Measurements from ENCODE around the gene NUDT3. TPM values are rescaled to one million over a fixed set of nuclear protein-coding genes. Genes with fewer than 3 reads are reported as not detected.
"Not testable (repeated sequence)": the region's sequence is repeated elsewhere in the genome, so short reads cannot be mapped to it uniquely, and the experiment has no call there.

The NUDT3 gene
- total RNA-seq, 2 donors from 2014 or later: 22.8 to 24.7 TPM

- Histone ChIP-seq H3K36me3 (ENCODE audit: control insufficient read depth, insufficient read depth, low read length) (no peaks in the 10 kb centered on the region), H3K27ac (ENCODE audit: low read depth, low read length) (no peak overlapping the region), H3K9me3 (ENCODE audit: control insufficient read depth, low read length) (peaks cover 20% of the 10 kb centered on the region), H3K4me3 (ENCODE audit: low read length) (no peak overlapping the region), H3K27me3 (ENCODE audit: control insufficient read depth, insufficient read depth, low read length, poor library complexity, severe bottlenecking) (no peaks in the 10 kb centered on the region), H3K4me1 (ENCODE audit: control insufficient read depth, insufficient read depth, low read length) (no peaks in the 10 kb centered on the region), H3K9ac (ENCODE audit: extremely low read depth, low read length, poor library complexity, severe bottlenecking) (no peak overlapping the region)
- Mint-ChIP-seq H3K36me3 (ENCODE audit: low read depth) (peaks cover 2% of the 10 kb centered on the region), H3K4me1 (no peaks in the 10 kb centered on the region), H3K4me3 (no peak overlapping the region), H3K9me3 (peaks cover 23% of the 10 kb centered on the region), H3K27ac (no peak overlapping the region), H3K27me3 (ENCODE audit: insufficient read depth) (peaks cover 9% of the 10 kb centered on the region)
- 88 to 100% methylated on average over 1 to 2 of the region's 2 CpGs for WGBS, 2 experiments (ENCODE audit: insufficient coverage in 1 of 2, insufficient read length in 1 of 2)
- no peak for DNase-seq
- no peak for TF ChIP-seq CTCF (conservative IDR thresholded peaks at IDR 0.05)
Measured at GRCh38 chr6:34267746-34268145, 124.7 kb downstream of the NUDT3 start.

- not testable (repeated sequence) for H3K4me1 ChIP-seq (ENCODE audit: control insufficient read depth, insufficient read depth, low read length); H3K27ac ChIP-seq (ENCODE audit: low read depth, low read length); H3K27ac Mint-ChIP-seq; H3K9ac ChIP-seq (ENCODE audit: extremely low read depth, low read length, poor library complexity, severe bottlenecking); H3K4me3 Mint-ChIP-seq; H3K27me3 Mint-ChIP-seq (ENCODE audit: insufficient read depth); H3K27me3 ChIP-seq (ENCODE audit: control insufficient read depth, insufficient read depth, low read length, poor library complexity, severe bottlenecking); H3K4me3 ChIP-seq (ENCODE audit: low read length); H3K4me1 Mint-ChIP-seq; H3K36me3 Mint-ChIP-seq (ENCODE audit: low read depth); H3K36me3 ChIP-seq (ENCODE audit: control insufficient read depth, insufficient read depth, low read length); DNase-seq
- WGBS, 2 experiments (ENCODE audit: insufficient coverage in 1 of 2, insufficient read length in 1 of 2): 96% methylated on average over 11 to 23 of the region's 23 CpGs
- peaks cover 38% of the 10 kb centered on the region for H3K9me3 Mint-ChIP-seq
- H3K9me3 ChIP-seq (ENCODE audit: control insufficient read depth, low read length): peaks cover 22% of the 10 kb centered on the region
- peak; percentile 8 for TF ChIP-seq CTCF (conservative IDR thresholded peaks at IDR 0.05)
Measured at GRCh38 chr6:34263484-34263883, 129.0 kb downstream of the NUDT3 start.

- Mint-ChIP-seq H3K4me1 (no peaks in the 10 kb centered on the region), H3K9me3 (peaks cover 36% of the 10 kb centered on the region), H3K27ac (no peak overlapping the region), H3K4me3 (no peak overlapping the region), H3K27me3 (ENCODE audit: insufficient read depth) (peaks cover 7% of the 10 kb centered on the region), H3K36me3 (ENCODE audit: low read depth) (peaks cover 4% of the 10 kb centered on the region)
- Histone ChIP-seq H3K9me3 (ENCODE audit: control insufficient read depth, low read length) (peaks cover 17% of the 10 kb centered on the region), H3K36me3 (ENCODE audit: control insufficient read depth, insufficient read depth, low read length) (no peaks in the 10 kb centered on the region), H3K4me3 (ENCODE audit: low read length) (no peak overlapping the region), H3K4me1 (ENCODE audit: control insufficient read depth, insufficient read depth, low read length) (no peaks in the 10 kb centered on the region), H3K9ac (ENCODE audit: extremely low read depth, low read length, poor library complexity, severe bottlenecking) (no peak overlapping the region), H3K27ac (ENCODE audit: low read depth, low read length) (no peak overlapping the region), H3K27me3 (ENCODE audit: control insufficient read depth, insufficient read depth, low read length, poor library complexity, severe bottlenecking) (no peaks in the 10 kb centered on the region)
- no peak for DNase-seq
- no peak for TF ChIP-seq CTCF (conservative IDR thresholded peaks at IDR 0.05)
- WGBS, 2 experiments (ENCODE audit: insufficient coverage in 1 of 2, insufficient read length in 1 of 2): 87 to 91% methylated on average over 10 to 17 of the region's 17 CpGs
Measured at GRCh38 chr6:34260576-34261267, 131.7 kb downstream of the NUDT3 start.
